ENCODE data around the gene MLLT3. TPM values are rescaled to one million over a fixed set of nuclear protein-coding genes. Genes with fewer than 3 reads are reported as not detected.

Gene MLLT3
- total RNA-seq, 1 donor from 2014 or later = 37.3 TPM

DNA sequence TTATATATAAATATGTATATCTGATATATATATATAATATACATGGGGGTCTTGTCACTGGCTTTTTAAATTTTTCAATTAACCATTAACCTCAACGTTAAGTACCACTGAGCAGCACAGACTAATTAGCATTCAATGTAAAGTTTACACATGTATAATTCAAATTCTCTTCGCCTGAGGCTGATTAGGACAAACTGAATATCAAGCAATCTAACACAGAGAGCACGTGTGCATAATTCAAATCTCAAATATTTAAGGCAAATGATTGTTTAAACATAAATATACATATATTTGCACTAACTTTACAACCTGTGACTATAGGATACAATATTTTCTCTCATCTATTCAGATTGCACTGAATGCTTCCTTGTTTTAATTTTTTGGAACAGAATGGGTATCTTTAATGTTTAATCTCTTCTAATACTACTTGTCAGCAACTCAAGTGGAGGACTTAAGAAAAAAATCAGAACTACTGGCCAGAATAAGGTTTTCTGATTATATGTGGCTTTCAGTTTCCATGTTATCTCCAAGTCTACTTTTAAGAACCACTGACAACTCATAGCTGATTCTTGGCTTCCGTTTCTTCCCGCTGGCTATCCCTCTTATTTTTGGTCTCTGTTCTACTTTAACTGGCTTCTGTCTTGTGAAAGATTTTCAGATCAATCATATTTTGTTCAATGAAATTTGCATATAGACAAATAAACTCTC, 204.8 kb downstream of the MLLT3 start:
- no peak for DNase-seq

DNA sequence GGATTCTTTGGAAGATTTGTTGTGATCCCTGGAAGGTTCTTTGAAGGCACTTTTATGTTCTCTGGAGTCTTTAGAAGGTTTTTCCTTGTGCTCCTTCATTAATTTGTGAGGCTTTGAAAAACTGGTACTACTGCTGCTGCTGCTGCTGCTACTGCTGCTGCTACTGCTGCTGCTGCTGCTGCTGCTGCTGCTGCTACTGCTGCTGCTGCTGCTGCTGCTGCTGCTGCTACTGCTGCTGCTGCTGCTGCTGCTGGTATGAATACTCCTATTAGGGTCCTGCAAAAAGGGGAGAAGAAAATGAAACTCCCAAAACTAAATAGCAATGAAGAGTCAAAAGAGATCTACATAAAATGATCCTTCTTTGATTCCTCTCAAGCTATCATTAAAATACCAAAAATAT, 208.1 kb downstream of the MLLT3 start:
- no peak for DNase-seq

DNA sequence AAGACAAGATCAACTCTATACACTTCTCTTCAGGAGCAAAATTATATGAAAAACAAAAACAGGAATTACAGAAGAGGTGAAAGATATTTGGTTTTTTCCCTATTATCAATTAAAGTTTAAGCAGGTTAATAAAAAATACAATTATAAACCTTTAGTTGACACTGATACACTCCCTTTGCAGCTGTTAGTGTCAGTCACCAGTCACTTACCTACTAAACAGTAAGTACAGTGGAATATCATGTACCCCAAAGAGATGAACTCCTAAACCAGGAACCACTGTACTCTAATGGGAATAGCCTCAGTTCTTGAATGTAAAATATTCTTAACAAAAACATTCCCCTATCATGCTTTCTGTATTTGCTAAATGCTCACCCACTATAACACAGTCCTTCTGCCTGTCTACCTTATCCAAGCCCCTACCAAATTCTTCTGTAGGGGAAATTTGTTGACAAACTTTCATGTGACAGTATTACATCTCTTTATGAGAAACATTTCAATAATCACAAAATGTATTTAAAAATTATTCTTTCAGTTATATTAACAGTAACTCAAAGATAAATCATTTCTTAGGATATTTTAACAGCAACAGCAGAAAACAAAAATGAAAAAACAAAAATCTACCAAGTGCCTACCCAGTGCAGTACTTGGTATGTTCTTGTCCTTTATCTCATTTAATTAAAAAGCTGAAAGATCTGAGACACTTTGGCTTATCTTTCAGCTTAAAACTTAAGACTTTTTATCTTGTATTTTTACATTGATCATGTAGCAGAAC, 212.8 kb downstream of the MLLT3 start:
- DNase-seq = peak; percentile 13

DNA sequence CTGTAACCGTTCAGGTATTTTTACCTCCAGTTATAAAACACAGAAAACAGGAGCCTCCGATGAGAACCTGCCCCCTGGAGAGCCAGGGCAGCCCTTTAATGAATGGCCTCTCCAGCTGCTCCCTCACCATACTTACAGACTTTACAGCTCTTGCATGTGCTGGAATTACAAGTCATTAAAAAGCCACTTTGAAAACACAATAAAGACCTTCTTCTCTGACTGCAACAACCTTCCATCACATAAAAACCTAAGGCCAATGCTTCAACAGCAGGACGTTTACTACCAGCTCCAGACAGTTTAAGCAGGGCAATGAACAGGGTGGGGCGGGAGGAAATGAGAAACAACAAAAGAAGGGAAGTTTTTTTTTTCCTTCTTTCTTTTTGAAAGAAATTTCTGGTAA, 213.8 kb downstream of the MLLT3 start:
- DNase-seq = peak; percentile 15

DNA sequence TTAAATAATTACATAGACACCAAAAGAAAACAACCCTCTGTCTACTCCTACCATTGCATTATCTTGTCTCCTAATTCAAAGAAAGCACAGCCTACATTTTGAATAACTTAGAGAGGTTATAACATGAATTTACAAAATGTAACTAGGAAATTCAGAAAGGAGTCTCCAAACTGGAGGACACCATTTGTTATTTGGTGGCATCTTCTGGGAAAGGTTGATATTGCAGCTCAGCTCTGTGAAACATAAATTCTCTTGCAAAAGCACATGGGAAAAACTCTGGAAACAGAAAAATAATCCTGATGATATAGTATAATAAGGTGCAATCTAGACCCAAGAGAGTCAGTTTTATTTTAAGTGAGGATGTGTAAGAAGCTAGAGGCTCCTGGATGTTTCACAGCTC, 215.3 kb downstream of the MLLT3 start:
- no peak for DNase-seq

DNA sequence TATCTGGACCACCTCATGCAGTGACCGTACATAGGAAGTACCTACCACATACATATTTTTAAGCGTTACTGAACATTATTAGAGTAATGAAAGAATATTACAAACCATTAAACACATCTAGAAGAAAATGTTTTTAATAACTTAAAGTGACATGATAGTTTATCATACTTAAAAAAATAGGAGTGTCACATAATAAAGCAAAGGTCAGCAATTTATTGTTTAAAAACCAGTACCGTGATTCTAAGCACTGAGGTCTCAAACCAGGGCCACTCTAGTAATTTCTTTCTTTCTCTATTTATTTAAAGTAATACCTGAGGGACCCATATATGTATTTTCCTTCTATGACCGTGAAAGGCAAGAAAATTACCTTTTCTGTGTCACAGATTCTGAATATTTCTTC, 216.0 kb downstream of the MLLT3 start:
- DNase-seq = no peak

DNA sequence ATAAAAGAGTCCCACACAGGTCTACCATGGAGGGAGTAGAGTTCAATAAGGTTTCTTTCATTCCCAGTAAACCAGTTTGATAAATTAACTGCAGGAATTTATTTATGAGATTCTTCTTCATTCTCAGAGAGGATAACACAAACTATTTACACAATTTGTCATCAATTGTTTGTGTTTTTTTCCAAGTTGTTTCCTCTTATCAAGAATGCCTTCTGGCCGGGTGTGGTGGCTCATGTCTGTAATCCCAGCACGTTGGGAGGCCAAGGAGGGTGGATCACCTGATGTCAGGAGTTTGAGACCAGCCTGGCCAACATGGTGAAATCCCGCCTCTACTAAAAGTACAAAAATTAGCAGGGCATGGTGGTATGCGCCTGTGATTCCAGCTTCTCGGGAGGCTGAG, 216.7 kb downstream of the MLLT3 start:
- no peak for DNase-seq

DNA sequence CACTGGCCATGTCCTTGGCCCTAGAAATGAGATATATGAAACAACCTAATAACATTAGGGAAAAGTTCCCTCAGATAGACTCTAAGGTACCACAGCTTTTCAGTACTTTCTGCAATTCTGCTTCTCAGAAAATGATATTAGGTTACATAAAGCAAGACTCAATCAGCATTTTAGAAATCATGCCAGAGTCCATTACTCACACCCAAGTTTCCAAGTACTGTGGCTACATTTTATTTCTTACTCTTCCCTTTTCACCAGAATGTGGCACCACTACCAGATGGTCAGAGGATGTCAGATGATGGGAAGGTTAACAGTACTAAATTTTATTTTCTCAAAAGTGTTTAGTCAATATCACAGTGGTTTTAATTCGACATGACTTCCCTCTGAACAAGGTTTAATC, 217.2 kb downstream of the MLLT3 start:
- DNase-seq = no peak

DNA sequence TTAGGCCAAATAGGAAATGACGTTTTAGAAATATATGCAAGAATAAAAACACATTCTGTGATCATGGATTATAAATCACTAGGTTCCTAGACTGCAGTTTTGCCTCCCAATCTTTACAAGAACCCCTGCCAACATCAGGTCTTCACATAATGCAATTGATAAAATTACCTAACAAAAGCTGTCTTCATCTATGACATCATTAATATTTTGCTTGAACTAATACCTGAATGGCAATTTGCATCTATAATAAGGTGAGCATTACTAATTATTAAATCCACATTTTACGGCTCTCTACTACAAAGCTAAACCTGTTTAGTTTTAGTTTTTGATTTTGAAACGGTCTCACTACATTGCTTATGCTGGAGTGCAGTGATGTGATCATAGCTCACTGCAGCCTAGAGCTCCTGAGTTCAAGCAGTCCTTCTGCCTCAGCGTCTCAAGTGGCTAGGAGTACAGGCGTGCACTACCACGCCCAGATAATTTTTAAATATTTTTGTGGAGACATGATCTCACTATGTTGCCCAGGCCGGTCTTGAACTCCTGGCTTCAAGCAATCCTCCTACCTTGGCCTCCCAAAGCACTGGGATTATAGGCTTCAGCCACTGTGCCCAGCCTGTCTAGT, 218.0 kb downstream of the MLLT3 start:
- DNase-seq = no peak

DNA sequence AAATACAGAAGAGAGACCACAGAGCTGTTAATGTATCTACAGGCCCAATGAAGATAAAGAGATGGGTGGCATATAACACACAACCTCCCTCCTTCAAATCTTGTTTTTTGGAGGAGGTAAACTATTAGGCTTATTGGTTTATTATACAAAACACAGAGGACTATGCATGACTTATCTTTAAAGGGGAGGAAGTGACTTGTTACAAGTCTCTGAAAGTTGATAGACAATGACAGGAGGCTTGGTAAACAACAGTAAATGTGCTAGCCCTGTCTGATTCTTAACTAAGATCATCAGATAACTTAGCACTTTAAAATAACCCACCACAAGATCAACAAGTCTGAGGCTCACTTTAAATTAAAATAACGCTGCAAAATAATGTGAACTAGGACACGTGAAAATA, 219.0 kb downstream of the MLLT3 start:
- DNase-seq = no peak

DNA sequence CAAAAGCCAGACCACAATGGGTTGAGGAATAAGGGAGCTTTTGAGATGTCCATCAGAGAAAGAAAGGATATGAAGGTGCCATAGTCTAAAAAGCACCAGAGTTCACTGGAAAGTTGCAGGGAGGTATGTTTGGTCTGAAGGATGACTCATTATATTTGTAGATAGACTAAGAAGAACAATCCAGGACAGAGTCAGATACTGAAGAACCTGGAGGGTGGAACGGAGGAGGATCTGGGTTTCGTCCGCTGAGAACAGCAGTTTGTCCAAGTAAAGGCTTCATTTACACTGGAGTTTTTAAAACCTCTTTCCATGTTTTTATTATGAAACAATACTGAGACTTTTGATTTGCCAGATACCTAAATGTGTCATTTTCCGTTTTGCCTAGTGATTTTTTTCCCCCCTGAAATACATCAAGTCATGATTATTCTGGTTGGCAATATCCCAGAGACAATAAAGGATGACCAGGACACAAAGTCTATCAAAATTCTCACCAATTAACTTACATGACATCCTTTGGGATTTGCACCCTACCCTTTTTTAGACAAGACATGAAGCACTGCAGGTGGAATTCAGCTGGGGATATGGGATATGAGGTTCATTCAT, 219.9 kb downstream of the MLLT3 start:
- no peak for DNase-seq

DNA sequence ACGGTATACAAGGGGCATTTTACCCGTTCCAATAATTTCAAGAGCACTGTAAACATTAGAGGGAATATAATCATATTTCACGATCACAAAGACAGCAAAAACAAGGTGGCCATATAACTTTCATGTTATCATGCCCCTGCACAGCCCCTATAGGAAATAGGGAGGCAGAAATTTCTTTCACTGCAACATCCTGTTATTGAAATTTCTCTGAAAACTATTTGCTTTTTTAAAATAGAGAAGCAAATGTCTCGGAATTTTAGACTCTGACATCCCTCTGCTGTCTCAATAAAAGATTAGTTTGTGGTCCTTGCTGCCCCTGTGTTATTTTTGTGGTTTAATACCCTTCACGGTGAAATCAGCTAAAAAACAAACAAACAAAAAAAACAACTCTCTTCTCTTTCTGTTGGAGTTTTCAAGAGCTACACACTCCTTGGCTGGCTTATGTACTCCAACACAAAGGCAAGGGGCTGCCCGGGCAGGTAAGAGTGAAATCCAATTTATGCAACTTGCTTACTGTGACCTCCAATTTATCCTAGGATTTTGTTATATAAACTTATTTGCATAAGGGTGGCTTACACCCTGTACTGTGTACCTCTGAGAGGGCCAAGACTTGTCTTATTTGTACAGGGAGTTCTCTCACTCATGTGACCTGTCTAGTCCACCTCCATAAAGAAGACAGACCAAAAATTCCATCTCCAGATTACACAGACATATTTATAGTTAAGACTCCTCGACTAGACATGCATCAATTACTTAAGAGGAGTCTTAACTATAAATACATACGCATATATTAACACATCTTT, 223.6 kb downstream of the MLLT3 start:
- no peak for DNase-seq

DNA sequence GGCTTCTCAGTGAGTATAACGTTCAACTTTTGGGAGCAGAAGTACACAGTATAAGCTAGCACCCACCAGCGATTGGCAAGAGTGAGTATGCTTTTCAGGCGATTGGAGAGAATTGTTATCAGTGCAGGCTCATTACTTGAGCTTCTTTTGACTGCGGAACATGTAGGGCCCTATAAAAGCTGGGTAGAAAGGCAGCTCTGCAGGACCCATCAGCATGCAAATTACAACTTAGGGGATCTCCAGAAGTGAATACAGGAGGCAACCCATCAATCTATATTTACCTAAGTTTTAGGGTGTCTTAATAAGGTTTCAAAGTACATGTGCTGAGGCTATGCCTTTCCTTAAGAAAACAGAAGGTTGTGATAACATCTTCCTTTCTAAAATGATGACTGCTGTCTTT, 225.0 kb downstream of the MLLT3 start:
- DNase-seq = no peak

DNA sequence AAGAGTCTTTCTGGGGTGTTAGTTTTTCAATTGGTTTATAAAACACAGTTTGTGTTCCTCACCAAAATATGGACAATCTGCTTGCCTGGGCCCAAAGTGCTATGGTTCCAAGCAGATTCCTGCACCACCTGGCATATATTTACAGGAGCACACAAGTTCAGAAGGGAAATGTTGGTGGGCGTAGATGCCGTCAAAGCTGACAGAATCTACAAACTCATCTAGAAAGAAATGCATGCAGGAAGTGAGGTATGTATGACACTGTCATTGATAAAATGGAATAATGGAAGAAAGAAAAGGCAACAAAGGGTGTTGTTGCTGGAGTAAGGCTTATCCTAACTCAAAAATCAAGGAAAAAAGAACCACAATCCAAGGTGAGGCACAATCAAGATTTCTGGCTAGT, 225.8 kb downstream of the MLLT3 start:
- no peak for DNase-seq

DNA sequence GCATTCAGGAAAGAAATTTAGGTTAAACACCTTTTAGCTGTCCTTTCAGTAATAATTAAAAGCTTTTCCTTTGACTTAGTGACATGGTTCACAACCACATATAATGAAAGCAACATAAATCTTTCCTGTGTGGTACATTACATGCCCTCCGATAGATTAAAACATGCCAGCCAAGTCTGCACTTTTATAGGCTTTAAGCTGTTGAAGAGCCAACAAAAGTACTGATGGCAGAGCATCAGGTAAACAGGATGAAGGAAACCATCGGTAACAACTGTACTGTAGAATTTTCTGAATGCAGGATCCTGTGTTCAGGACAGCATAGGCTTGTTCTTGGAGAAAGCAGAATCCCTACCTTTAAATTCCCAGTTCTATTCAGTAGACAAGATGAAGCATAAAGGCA, 226.6 kb downstream of the MLLT3 start:
- no peak for DNase-seq

DNA sequence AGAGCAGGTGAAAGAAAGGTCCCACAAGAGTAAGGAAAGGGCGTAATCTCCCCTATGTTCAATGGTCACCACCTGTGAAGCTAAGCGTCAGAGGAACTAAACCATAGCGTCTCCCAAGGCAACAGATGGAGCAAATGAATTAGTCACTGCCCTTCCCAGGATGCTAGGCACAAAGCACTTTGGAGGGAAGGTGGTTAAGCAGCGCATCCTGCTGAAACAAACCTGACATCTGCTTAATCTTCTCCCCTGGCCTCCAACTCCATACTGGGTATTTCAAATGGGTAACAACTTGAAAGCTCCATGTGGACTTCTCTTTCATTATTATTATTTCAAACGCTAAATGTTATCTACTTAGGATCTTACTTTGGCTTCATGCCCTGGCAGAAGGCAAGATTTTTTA, 227.3 kb downstream of the MLLT3 start:
- no peak for DNase-seq

DNA sequence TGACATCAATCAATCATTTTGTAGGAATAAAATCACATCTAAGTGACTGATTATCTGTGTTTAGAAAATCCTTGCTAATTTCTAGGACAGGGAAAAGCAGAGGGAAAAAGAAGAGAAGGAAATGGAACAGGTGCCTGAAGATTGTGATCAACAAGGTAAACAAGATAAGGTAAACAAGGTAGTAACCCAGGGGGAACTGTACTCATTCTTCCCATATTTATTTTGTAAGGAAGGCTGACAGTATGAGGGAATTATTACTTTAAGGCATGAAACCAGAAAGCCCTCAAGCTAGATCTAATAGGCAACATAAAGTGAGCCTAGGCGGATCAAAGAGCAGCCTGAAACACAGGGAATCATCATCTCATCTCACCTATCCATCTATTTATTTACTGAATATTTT, 231.1 kb downstream of the MLLT3 start:
- no peak for DNase-seq

DNA sequence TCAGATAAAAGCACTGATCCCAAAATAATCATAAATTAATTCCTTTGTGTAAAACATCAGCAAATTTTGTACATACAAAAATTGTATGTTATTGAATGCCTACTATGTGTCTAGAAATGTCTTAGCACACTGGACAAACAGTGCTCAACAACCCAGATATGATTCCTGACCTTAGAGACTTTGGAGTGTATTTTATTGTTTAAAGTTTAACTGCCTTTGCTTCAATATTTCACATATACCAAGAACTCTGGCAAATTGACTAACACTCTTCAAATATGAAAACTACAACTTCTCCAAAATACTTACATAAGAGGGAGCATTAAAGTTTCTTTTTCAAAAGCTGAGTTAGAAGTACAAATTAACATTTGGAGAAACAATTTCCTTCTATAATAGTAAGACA, 231.9 kb downstream of the MLLT3 start:
- no peak for DNase-seq

DNA sequence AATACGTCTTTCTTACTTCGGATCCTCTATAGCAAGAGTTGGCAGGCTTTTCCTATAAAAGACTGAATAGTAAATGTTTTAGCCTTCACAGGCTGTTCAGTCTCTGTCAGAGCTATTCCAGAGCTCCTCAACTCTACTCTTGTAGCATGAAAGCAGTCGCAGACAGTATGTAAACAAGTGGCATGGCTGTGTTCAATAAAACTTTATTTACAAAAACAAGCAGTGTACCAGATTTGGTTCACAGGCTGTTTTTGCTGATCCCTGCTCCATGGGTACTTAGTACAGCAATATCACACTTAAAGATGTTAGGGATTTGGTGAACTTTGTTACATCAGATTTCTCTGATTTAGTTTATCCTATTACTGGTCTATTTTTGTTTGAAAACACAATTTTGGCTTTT, 235.2 kb downstream of the MLLT3 start:
- DNase-seq = no peak

DNA sequence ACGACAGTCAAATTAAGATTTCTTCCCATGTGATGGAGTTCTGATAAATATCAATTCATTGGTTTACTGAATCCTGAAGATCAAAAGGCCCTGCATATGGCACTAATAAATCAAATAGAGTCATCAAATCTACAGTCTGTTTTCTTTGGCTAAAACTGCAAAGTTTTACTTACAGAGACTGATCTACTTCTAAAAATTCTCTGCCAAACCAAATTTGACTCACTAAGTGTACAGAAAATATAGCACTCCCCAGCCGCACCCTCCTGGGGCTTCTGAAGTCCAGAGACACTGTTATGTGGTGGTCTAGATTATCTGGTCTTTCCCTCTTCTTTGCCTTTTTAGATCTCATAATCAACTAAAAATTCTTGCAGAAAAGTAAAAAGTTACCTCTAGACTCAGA, 237.7 kb downstream of the MLLT3 start:
- DNase-seq = no peak

DNA sequence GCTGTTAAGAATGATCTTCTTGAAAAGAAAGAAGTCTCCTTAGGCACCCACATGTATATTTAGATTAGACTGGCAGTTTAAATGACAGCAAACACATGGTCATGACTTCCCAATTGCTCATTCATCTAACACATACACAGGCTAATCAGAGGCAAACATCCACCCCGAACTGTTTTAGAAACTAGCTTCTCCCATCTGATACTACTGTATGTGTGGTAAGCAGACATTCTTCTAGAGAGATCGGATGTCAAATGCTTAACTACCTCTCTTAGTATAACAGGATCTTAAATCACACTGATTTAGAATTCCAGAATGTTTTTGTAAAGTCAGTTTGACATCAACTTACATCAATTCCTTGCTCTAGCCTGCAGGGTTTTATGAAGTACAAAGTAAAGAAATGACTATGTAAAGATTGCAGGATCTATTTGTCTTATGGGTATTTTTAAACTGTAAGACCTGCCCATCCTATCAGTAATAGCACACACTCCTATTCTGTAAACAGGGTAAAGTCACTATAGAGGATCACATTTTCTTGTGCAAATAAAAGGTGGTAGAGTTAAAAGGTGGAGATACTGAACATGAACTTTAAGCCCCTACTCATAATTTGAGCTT, 239.7 kb downstream of the MLLT3 start:
- DNase-seq = peak; percentile 68

DNA sequence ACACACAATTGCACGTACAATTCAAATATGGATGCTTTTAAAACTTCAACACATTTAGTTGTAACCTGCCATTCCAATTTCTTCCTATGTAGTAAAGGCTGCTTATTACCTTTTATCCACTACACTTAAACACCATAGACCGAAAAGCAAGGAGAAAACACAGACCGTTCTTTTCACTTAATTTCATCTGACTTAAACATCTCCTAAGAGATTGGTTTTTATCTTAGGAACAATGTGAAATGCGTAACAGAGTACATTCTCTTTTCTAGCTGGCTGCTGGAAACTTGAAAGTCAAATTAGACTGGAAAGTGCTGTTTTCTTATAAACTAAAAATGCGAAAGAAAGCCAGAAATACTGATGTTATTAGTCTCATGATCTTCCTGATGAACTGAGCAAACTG, 241.8 kb downstream of the MLLT3 start:
- DNase-seq = no peak
